Breast epithelium (tissue), 3 donors: ENCODE results near the gene CLEC18C.
"Not testable (repeated sequence)": the region's sequence is repeated elsewhere in the genome, so short reads cannot be mapped to it uniquely, and the experiment has no call there.

Source experiments
- POLR2A ChIP-seq: fragments of 450-650 bp; IDR thresholded peaks from one replicate; pipeline ENCODE4 v1.6.1; 2016; ENCODE audit warnings: antibody characterized with exemption, mild to moderate bottlenecking, moderate library complexity
- TF ChIP-seq, protein P1 (sequence below), 3 donors: fragments of 450-650 bp; IDR thresholded peaks; one replicate each; pipeline ENCODE4 v1.5.1; 2016 to 2017; ENCODE audit warnings: antibody characterized with exemption in 3 of 3, mild to moderate bottlenecking in 3 of 3, moderate library complexity in 3 of 3

DNA sequence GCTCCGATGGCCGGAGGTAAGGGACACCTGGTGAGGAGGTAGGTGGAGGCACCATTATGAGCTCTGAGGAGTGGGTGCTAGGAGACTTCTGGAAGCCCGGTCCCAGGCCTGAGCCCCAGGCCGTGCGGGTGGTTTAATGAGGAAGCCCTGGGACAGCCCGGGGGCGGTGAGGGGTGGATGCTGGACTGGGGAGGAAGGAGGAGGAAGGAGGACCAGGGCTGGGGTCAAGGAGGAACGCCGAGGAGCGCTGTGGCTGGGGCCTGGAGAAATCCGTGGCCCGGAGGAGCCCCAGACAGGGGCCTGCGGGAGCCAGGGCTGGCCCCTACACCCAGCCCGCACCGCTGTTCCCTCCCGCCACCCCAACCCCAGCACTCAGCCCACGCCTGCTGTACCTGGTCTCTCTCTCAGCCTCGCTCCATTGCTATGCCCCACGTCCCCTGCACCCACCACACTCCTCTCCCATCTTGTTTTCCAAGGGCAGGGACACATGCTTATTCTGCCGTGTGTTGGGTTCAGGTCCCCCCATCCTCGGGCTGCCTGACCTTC, 873 bp downstream of the CLEC18C start:
- TF ChIP-seq POLR2A = not testable (repeated sequence)
- TF ChIP-seq, protein P1, sequence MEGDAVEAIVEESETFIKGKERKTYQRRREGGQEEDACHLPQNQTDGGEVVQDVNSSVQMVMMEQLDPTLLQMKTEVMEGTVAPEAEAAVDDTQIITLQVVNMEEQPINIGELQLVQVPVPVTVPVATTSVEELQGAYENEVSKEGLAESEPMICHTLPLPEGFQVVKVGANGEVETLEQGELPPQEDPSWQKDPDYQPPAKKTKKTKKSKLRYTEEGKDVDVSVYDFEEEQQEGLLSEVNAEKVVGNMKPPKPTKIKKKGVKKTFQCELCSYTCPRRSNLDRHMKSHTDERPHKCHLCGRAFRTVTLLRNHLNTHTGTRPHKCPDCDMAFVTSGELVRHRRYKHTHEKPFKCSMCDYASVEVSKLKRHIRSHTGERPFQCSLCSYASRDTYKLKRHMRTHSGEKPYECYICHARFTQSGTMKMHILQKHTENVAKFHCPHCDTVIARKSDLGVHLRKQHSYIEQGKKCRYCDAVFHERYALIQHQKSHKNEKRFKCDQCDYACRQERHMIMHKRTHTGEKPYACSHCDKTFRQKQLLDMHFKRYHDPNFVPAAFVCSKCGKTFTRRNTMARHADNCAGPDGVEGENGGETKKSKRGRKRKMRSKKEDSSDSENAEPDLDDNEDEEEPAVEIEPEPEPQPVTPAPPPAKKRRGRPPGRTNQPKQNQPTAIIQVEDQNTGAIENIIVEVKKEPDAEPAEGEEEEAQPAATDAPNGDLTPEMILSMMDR (IDR thresholded peaks at IDR 0.05) = not testable (repeated sequence)
